ENCODE data around the gene BCO2.
"Not testable (repeated sequence)": the region's sequence is repeated elsewhere in the genome, so short reads cannot be mapped to it uniquely, and the experiment has no call there.

BCO2 gene

DNA sequence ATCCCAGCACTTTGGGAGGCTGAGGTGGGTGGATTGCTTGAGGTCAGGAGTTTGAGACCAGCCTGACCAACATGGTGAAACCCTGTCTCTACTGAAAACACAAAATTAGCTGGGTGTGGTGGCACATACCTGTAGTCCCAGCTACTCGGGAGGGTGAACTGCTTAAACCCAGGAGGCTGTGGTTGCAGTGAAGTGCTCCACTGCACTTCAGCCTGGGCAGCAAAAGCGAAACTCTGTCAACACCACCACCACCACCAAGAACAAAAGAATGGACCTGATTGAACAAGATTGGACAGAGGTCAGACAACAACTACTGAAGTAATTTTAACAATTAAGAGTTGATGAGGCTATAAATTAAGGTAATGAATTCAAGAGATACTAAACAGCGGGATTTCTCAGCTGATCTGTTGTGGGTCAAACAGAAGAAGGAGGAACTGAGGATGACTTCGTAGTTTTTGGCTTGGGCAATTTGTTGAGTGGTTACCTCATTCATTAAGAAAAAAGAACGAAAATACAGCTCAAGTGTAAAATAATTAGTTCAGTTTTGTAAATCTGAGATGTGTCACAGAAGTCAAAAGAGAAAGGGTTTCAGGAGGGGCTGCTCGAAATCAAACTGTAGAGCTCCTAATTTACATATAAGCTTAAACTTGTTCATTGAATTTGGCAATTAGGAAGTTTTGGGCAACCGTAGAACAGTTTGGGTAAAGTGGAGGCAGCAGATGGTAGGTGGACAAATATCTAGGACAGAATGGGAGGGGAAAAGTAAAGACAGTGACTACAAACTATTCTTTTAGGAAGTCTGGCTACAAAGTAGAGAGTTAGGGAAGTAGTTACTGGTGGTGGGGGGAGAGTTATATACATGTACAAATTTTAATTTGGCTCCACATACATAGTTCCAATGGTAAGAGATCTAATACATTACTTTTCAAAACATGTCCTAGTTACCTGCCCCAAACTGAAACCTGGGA, 15.9 kb upstream of the BCO2 start:
- TF ChIP-seq, protein P1, sequence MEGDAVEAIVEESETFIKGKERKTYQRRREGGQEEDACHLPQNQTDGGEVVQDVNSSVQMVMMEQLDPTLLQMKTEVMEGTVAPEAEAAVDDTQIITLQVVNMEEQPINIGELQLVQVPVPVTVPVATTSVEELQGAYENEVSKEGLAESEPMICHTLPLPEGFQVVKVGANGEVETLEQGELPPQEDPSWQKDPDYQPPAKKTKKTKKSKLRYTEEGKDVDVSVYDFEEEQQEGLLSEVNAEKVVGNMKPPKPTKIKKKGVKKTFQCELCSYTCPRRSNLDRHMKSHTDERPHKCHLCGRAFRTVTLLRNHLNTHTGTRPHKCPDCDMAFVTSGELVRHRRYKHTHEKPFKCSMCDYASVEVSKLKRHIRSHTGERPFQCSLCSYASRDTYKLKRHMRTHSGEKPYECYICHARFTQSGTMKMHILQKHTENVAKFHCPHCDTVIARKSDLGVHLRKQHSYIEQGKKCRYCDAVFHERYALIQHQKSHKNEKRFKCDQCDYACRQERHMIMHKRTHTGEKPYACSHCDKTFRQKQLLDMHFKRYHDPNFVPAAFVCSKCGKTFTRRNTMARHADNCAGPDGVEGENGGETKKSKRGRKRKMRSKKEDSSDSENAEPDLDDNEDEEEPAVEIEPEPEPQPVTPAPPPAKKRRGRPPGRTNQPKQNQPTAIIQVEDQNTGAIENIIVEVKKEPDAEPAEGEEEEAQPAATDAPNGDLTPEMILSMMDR (IDR thresholded peaks at IDR 0.05; ENCODE audit: insufficient read depth, low read length, poor library complexity, severe bottlenecking): no peak
- H3K36me3 ChIP-seq (ENCODE audit: control insufficient read depth, insufficient read depth, low read length): no peaks in the 10 kb centered on the region
- no peaks in the 10 kb centered on the region for H3K27me3 ChIP-seq (replicated peaks; ENCODE audit: control insufficient read depth, insufficient read depth, low read length)
- peak; percentile 39 for DNase-seq (ENCODE audit: extremely low read depth, insufficient read length)
- no peak overlapping the region for H3K4me3 ChIP-seq (replicated peaks; ENCODE audit: low read depth, low read length)

GRCh38 chr11:112160091-112160848, 15.0 kb upstream of the BCO2 start:
- Histone ChIP-seq H3K4me3 (replicated peaks; ENCODE audit: low read depth, low read length) (no peak overlapping the region), H3K36me3 (ENCODE audit: control insufficient read depth, insufficient read depth, low read length) (no peaks in the 10 kb centered on the region), H3K27me3 (replicated peaks; ENCODE audit: control insufficient read depth, insufficient read depth, low read length) (no peaks in the 10 kb centered on the region)
- DNase-seq (ENCODE audit: extremely low read depth, insufficient read length): no peak
- TF ChIP-seq, protein P1 (IDR thresholded peaks at IDR 0.05; ENCODE audit: insufficient read depth, low read length, poor library complexity, severe bottlenecking): no peak

- TF ChIP-seq, protein P1 (IDR thresholded peaks at IDR 0.05; ENCODE audit: insufficient read depth, low read length, poor library complexity, severe bottlenecking): no peak
- Histone ChIP-seq H3K4me3 (replicated peaks; ENCODE audit: low read depth, low read length) (no peak overlapping the region), H3K27me3 (replicated peaks; ENCODE audit: control insufficient read depth, insufficient read depth, low read length) (no peaks in the 10 kb centered on the region), H3K36me3 (ENCODE audit: control insufficient read depth, insufficient read depth, low read length) (no peaks in the 10 kb centered on the region)
- no peak for DNase-seq (ENCODE audit: extremely low read depth, insufficient read length)
Observed at GRCh38 chr11:112161012-112161411, 14.3 kb upstream of the BCO2 start.

DNA sequence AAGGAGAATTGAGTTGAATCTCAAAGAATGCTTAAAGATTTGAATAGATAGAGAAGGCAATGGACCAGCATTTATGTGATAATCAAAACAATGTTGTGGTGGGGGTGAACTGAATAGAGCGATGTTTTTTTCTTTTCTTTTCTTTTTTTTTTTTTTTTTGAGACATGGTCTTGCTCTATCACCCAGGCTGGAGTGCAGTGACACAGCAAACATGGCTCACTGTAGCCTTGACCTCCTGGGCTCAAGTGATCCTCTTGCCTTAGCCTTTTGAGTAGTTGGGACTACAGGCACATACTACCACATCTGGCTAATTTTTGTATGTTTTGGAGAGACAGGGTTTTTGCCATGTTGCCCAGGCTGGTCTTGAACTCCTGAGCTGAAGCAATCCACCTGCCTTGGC, 13.1 kb upstream of the BCO2 start:
- not testable (repeated sequence) for H3K36me3 ChIP-seq (ENCODE audit: control insufficient read depth, insufficient read depth, low read length); H3K27me3 ChIP-seq (replicated peaks; ENCODE audit: control insufficient read depth, insufficient read depth, low read length); H3K4me3 ChIP-seq (replicated peaks; ENCODE audit: low read depth, low read length); DNase-seq (ENCODE audit: extremely low read depth, insufficient read length)

DNA sequence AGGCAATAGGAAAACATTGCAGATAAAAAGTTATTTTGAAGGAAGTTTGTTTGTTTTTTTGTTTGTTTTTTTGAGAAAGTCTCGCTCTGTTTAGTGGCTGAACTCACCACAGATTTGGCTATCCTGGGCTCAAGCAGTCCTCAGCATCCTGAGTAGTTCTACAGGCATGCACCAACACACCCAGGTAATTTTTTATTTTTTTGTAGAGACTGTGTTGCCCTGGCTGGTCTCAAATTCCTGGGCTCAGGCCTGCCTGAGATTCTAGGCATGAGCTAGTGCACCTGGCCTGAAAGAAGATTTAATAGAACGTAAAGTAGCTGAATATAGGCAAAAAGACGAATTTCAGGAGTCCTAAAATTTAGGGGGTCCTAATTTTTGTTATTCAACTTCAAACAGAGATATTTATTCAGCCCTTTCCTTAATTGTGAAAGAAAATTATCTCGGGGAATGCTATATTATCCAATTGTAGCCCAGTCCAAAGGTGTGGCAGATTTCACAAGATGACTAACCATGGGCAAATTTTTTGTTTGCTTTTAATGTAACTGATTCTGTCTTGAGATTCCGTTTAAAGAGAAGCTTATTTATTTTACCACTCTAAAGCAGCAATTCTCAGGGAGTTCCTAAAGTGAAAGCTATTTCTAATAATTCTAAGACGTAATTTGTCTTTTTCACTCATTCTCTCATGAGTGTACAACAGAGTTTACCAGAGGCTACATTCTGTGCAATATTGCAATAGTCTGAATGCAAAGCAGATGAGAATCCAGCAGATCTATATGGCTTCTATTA, 12.4 kb upstream of the BCO2 start:
- no peaks in the 10 kb centered on the region for H3K27me3 ChIP-seq (replicated peaks; ENCODE audit: control insufficient read depth, insufficient read depth, low read length)
- no peak overlapping the region for H3K4me3 ChIP-seq (replicated peaks; ENCODE audit: low read depth, low read length)
- TF ChIP-seq, protein P1 (IDR thresholded peaks at IDR 0.05; ENCODE audit: insufficient read depth, low read length, poor library complexity, severe bottlenecking): no peak
- DNase-seq (ENCODE audit: extremely low read depth, insufficient read length): no peak
- no peaks in the 10 kb centered on the region for H3K36me3 ChIP-seq (ENCODE audit: control insufficient read depth, insufficient read depth, low read length)
